ENCODE measurements around the gene KCNG3.
A peak's percentile ranks its signal among the peaks of the same experiment; 100 is the strongest.

KCNG3 gene

DNA sequence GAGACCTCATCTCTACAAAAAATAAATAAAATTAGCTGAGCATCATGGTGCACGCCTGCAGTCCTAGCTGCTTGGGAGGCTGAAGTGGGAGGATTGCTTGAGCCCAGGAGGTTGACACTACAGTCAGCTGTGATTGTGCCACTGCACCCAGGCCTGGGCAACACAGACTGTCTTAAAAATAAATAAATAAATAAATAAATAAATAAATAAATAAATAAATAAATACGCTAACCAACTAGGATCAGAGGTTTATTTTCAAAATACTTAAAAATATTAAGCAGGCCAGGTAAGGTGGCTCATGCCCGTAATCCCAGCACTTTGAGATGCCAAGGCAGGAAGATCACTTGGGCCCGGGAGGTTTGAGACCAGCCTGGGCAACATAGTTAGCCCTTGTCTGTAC, 63.6 kb downstream of the KCNG3 start:
- DNase-seq (ENCODE audit: low read depth), result no peak
- H3K4me3 ChIP-seq (ENCODE audit: low read length), result no peak overlapping the region
- TF ChIP-seq, protein P1, sequence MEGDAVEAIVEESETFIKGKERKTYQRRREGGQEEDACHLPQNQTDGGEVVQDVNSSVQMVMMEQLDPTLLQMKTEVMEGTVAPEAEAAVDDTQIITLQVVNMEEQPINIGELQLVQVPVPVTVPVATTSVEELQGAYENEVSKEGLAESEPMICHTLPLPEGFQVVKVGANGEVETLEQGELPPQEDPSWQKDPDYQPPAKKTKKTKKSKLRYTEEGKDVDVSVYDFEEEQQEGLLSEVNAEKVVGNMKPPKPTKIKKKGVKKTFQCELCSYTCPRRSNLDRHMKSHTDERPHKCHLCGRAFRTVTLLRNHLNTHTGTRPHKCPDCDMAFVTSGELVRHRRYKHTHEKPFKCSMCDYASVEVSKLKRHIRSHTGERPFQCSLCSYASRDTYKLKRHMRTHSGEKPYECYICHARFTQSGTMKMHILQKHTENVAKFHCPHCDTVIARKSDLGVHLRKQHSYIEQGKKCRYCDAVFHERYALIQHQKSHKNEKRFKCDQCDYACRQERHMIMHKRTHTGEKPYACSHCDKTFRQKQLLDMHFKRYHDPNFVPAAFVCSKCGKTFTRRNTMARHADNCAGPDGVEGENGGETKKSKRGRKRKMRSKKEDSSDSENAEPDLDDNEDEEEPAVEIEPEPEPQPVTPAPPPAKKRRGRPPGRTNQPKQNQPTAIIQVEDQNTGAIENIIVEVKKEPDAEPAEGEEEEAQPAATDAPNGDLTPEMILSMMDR (conservative IDR thresholded peaks at IDR 0.05; ENCODE audit: low read length), result no peak

DNA sequence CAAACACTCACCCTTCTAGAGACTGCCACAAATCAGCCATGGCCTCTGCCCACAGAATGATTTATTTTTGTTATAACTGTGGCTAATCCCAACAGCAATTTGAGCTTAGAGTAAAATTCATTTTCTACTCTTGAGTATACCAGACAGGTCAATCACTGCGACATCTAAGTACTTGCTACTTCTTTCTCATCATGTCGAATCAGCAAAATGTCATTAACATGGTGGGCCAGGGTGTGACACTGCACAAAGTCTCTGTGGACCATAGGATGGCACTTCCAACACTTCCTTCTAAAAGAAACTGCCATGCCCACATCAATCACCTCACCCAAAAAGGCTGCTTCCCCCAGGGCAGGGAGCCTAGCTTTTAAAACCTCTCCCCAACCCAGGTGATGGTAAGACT, 64.4 kb downstream of the KCNG3 start:
- TF ChIP-seq, protein P1 (conservative IDR thresholded peaks at IDR 0.05; ENCODE audit: low read length), result no peak
- no peak for DNase-seq (ENCODE audit: low read depth)
- H3K4me3 ChIP-seq (ENCODE audit: low read length), result no peak overlapping the region

DNA sequence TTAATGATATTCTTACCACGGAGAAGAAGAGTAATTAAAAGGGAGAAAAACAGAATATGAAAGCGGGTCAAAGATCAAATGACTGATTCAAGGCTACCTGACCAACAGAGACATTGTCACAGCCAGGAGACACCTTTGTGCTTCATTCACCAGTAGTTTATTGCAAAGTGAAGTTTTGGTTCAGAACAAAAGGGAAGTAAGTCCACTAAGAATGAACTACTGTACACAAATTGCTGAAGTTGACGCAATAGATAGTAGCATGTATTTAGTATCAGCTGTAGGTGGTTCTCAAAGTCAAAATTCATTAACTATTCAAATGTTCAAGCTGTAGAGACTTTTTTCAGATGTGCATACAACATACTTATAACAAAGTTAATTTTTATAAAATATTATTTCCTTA, 68.1 kb downstream of the KCNG3 start:
- H3K4me3 ChIP-seq (ENCODE audit: low read length), result no peak overlapping the region
- no peak for DNase-seq (ENCODE audit: low read depth)
- TF ChIP-seq, protein P1 (conservative IDR thresholded peaks at IDR 0.05; ENCODE audit: low read length), result no peak

DNA sequence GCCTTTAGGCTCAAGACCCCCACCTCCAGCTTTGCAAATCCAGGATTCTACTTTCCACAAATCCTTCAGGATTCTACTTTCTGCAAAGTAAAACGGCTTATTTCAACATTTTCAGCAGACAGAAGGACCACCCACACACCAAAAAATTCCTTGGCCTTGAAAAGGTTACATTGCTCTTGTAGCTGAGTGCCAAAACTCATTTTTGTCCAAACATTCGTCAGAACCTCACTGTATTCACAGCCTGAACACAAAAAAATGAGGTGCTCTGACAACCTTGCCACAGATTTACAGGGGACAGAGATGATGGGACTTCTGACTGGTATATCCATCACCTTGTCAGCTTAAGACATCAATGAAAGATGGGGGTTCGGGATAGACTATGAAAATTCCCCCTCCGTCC, 69.7 kb downstream of the KCNG3 start:
- no peak overlapping the region for H3K4me3 ChIP-seq (ENCODE audit: low read length)
- TF ChIP-seq, protein P1 (conservative IDR thresholded peaks at IDR 0.05; ENCODE audit: low read length), result no peak
- DNase-seq (ENCODE audit: low read depth), result peak; percentile 52

DNA sequence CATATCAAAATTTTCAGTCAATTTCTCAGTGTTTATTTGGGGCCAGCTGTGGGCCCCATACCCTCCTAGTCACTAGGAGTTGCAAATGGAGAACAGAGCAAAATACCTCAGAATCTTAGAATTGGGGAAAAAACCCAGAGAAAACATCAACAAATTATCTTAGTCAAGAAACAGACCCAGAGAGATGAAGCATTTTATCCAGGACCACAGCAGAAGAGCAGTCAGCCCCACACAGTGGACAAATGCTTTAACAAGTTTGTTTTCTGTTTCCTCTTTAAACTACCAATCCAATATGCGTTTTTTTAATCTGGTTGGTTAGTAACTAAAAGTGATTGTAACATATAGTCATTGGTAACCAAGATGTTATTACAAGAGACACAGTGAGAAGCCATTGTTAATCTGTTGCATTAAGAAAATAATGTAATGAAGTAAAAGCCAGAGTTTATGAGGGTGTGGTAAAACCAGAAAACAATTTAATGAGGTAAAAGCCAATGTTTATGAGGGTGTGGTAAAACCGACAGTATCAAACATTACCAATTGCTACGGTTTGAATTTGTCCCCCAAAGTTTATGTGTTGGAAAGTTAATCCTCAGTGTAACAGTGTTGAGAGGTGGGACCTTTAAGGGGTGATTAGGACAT, 72.1 kb downstream of the KCNG3 start:
- no peak for DNase-seq (ENCODE audit: low read depth)
- no peak overlapping the region for H3K4me3 ChIP-seq (ENCODE audit: low read length)
- TF ChIP-seq, protein P1 (conservative IDR thresholded peaks at IDR 0.05; ENCODE audit: low read length), result no peak

DNA sequence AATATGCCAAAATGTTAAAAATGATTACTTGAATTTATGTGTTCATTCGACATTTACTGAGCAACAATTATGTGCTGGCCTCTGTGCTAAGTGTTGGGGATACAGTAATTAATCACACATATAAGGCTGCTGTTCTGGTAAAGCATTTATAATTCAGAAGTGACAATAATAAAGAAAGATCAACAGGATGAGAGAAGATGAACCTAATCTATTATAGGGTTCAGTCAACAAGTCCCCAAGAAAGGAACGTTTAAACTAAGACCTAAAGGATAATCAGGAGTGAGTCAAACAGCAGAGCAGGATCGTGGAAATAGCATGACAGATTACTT, 72.7 kb downstream of the KCNG3 start:
- TF ChIP-seq, protein P1 (conservative IDR thresholded peaks at IDR 0.05; ENCODE audit: low read length), result no peak
- H3K4me3 ChIP-seq (ENCODE audit: low read length), result no peak overlapping the region
- no peak for DNase-seq (ENCODE audit: low read depth)

DNA sequence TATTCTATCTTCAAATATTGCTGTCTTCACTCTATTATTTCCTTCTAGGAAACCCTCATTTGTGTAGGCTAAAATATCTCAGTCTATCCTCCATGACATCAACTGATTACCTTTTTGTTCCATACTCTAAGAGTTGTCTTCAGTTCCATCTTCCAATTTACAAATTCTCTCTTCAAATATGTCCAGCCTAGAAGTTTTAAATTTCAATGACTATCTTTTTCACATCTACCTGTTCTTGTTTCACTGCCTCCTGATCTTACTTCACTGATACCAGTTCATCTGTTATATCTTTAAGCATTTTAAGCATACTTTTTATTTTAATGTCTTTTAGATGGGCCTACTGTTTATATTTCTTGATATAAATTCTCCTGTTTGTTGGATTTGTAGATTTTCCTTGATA, 79.1 kb downstream of the KCNG3 start:
- TF ChIP-seq, protein P1 (conservative IDR thresholded peaks at IDR 0.05; ENCODE audit: low read length), result no peak
- H3K4me3 ChIP-seq (ENCODE audit: low read length), result no peak overlapping the region
- no peak for DNase-seq (ENCODE audit: low read depth)
